ENCODE results near the gene SNU13. TPM values are rescaled to one million over a fixed set of nuclear protein-coding genes. Genes with fewer than 3 reads are reported as not detected.
"Not testable (repeated sequence)": the region's sequence is repeated elsewhere in the genome, so short reads cannot be mapped to it uniquely, and the experiment has no call there.

The SNU13 gene
- 100 to 1,000 TPM; 185 to 200 TPM for total RNA-seq

GRCh38 chr22:41688365-41689211, at the start of gene SNU13:
Gene SNU13 (minus strand): TSS chr22:41688867. CDS start chr22:41688796, 71 bp downstream.
- ATAC-seq (peak; percentile 94), DNase-seq (peak; percentile 96)
- peak within 1 kb of the TSS; percentile 99 for H3K27ac Mint-ChIP-seq
- ChIA-PET POLR2A (interaction anchor here (0.6 to 2.5 kb wide), 22 partner anchors 10 to 926 kb away, joined by 3 to 37 read pairs (median 4); partner anchors contain the start of genes CCDC134, CENPM, MEI1 and NDUFA6), CTCF (interaction anchor here (0.6 to 5.4 kb wide), 7 partner anchors 9 to 252 kb away, joined by 3 to 50 read pairs (median 4); partner anchors contain the start of gene MEI1)
- peaks cover 14% of the 10 kb centered on the region for H3K36me3 Mint-ChIP-seq (ENCODE audit: low read depth)
- H3K4me3 Mint-ChIP-seq: peak within 1 kb of the TSS; percentile 88
- no peaks in the 10 kb centered on the region for H3K9me3 Mint-ChIP-seq (ENCODE audit: insufficient read depth)
- no peaks in the 10 kb centered on the region for H3K27me3 Mint-ChIP-seq (ENCODE audit: low read depth)
- H3K4me1 Mint-ChIP-seq (ENCODE audit: low read depth): peaks cover 34% of the 10 kb centered on the region

- H3K4me3 Mint-ChIP-seq; H3K36me3 Mint-ChIP-seq (ENCODE audit: low read depth); H3K4me1 Mint-ChIP-seq (ENCODE audit: low read depth); POLR2A ChIA-PET; H3K9me3 Mint-ChIP-seq (ENCODE audit: insufficient read depth); DNase-seq; H3K27me3 Mint-ChIP-seq (ENCODE audit: low read depth); ATAC-seq; H3K27ac Mint-ChIP-seq: not testable (repeated sequence)
- CTCF ChIA-PET: interaction anchor here (0.9 to 2.1 kb wide), 2 partner anchors 13 to 36 kb away, joined by 3 to 4 read pairs; no protein-coding TSS in a partner anchor
These were observed 44.6 kb upstream of the SNU13 start for GRCh38 chr22:41733241-41733640.

GRCh38 chr22:41732096-41732772, 43.6 kb upstream of the SNU13 start:
- Mint-ChIP-seq H3K9me3 (ENCODE audit: insufficient read depth) (no peaks in the 10 kb centered on the region), H3K4me1 (ENCODE audit: low read depth) (no peaks in the 10 kb centered on the region), H3K27me3 (ENCODE audit: low read depth) (peaks cover 2% of the 10 kb centered on the region), H3K4me3 (no peak overlapping the region), H3K36me3 (ENCODE audit: low read depth) (no peaks in the 10 kb centered on the region), H3K27ac (no peak overlapping the region)
- ChIA-PET POLR2A (no interaction called here), CTCF (interaction anchor here (0.9 to 2.1 kb wide), 3 partner anchors 14 to 35 kb away, joined by 3 to 5 read pairs (median 4); no protein-coding TSS in a partner anchor)
- DNase-seq: no peak
- ATAC-seq: no peak

GRCh38 chr22:41731609-41732008, 42.9 kb upstream of the SNU13 start:
- no peak for DNase-seq
- ChIA-PET POLR2A (no interaction called here), CTCF (interaction anchor here (0.9 to 2.1 kb wide), 2 partner anchors 15 to 34 kb away, joined by 4 to 5 read pairs; no protein-coding TSS in a partner anchor)
- no peak overlapping the region for H3K27ac Mint-ChIP-seq
- no peak overlapping the region for H3K4me3 Mint-ChIP-seq
- peaks cover 4% of the 10 kb centered on the region for H3K27me3 Mint-ChIP-seq (ENCODE audit: low read depth)
- no peaks in the 10 kb centered on the region for H3K9me3 Mint-ChIP-seq (ENCODE audit: insufficient read depth)
- H3K4me1 Mint-ChIP-seq (ENCODE audit: low read depth): no peaks in the 10 kb centered on the region
- ATAC-seq: no peak
- no peaks in the 10 kb centered on the region for H3K36me3 Mint-ChIP-seq (ENCODE audit: low read depth)

GRCh38 chr22:41725510-41726110, 36.9 kb upstream of the SNU13 start:
- ATAC-seq: no peak
- no peak for DNase-seq

GRCh38 chr22:41722496-41722895, 33.8 kb upstream of the SNU13 start:
- H3K4me3 Mint-ChIP-seq: no peak overlapping the region
- DNase-seq (no peak), ATAC-seq (no peak)
- CTCF ChIA-PET: no interaction called here
- POLR2A ChIA-PET: no interaction called here
- no peaks in the 10 kb centered on the region for H3K9me3 Mint-ChIP-seq (ENCODE audit: insufficient read depth)
- no peaks in the 10 kb centered on the region for H3K36me3 Mint-ChIP-seq (ENCODE audit: low read depth)
- no peak overlapping the region for H3K27ac Mint-ChIP-seq
- H3K4me1 Mint-ChIP-seq (ENCODE audit: low read depth): no peaks in the 10 kb centered on the region
- H3K27me3 Mint-ChIP-seq (ENCODE audit: low read depth): peaks cover 6% of the 10 kb centered on the region

More at GRCh38 chr22:41725510-41726110, 36.9 kb upstream of the SNU13 start:
- ChIA-PET CTCF (interaction anchor here (0.6 to 2.6 kb wide), 4 partner anchors 22 to 215 kb away, joined by 3 to 11 read pairs (median 4); no protein-coding TSS in a partner anchor), POLR2A (no interaction called here)
- Mint-ChIP-seq H3K27me3 (ENCODE audit: low read depth) (peaks cover 4% of the 10 kb centered on the region), H3K9me3 (ENCODE audit: insufficient read depth) (no peaks in the 10 kb centered on the region), H3K36me3 (ENCODE audit: low read depth) (no peaks in the 10 kb centered on the region), H3K4me1 (ENCODE audit: low read depth) (no peaks in the 10 kb centered on the region), H3K4me3 (no peak overlapping the region), H3K27ac (no peak overlapping the region)

- POLR2A ChIA-PET: no interaction called here
- Mint-ChIP-seq H3K4me3 (no peak overlapping the region), H3K9me3 (ENCODE audit: insufficient read depth) (no peaks in the 10 kb centered on the region), H3K36me3 (ENCODE audit: low read depth) (no peaks in the 10 kb centered on the region), H3K4me1 (ENCODE audit: low read depth) (no peaks in the 10 kb centered on the region), H3K27ac (no peak overlapping the region), H3K27me3 (ENCODE audit: low read depth) (peaks cover 8% of the 10 kb centered on the region)
- CTCF ChIA-PET: interaction anchor here (3.7 kb wide), 1 partner anchor 15 kb away, joined by 25 read pairs; no protein-coding TSS in a partner anchor
- DNase-seq: no peak
- ATAC-seq: no peak
These were observed 24.3 kb upstream of the SNU13 start for GRCh38 chr22:41713004-41713403.

- ChIA-PET CTCF (interaction anchor here (0.9 kb wide), 1 partner anchor 43 kb away, joined by 3 read pairs; no protein-coding TSS in a partner anchor), POLR2A (no interaction called here)
These were observed 20.7 kb upstream of the SNU13 start for GRCh38 chr22:41709341-41709740.

GRCh38 chr22:41702763-41703162, 14.1 kb upstream of the SNU13 start:
- ChIA-PET CTCF (interaction anchor here (0.8 to 1.9 kb wide), 2 partner anchors 45 to 238 kb away, joined by 3 to 4 read pairs; no protein-coding TSS in a partner anchor), POLR2A (interaction anchor here (1.0 kb wide), 1 partner anchor 81 kb away, joined by 3 read pairs; the partner anchor contains the start of gene XRCC6)
- Mint-ChIP-seq H3K36me3 (ENCODE audit: low read depth) (peaks cover 3% of the 10 kb centered on the region), H3K9me3 (ENCODE audit: insufficient read depth) (no peaks in the 10 kb centered on the region), H3K27me3 (ENCODE audit: low read depth) (peaks cover 15% of the 10 kb centered on the region), H3K4me3 (no peak overlapping the region), H3K4me1 (ENCODE audit: low read depth) (peaks cover 4% of the 10 kb centered on the region), H3K27ac (no peak overlapping the region)
- ATAC-seq (no peak), DNase-seq (no peak)

More at GRCh38 chr22:41709341-41709740, 20.7 kb upstream of the SNU13 start:
- DNase-seq: no peak
- Mint-ChIP-seq H3K27me3 (ENCODE audit: low read depth) (peaks cover 16% of the 10 kb centered on the region), H3K27ac (no peak overlapping the region), H3K36me3 (ENCODE audit: low read depth) (no peaks in the 10 kb centered on the region), H3K4me1 (ENCODE audit: low read depth) (no peaks in the 10 kb centered on the region), H3K4me3 (no peak overlapping the region), H3K9me3 (ENCODE audit: insufficient read depth) (no peaks in the 10 kb centered on the region)
- ATAC-seq: no peak

- no peak overlapping the region for H3K27ac Mint-ChIP-seq
- ChIA-PET POLR2A (interaction anchor here (3.5 kb wide), 1 partner anchor 11 kb away, joined by 37 read pairs; the partner anchor contains the start of gene SNU13), CTCF (interaction anchor here (1.7 to 5.4 kb wide), 2 partner anchors 33 to 240 kb away, joined by 9 to 77 read pairs; no protein-coding TSS in a partner anchor)
- peaks cover 10% of the 10 kb centered on the region for H3K27me3 Mint-ChIP-seq (ENCODE audit: low read depth)
- H3K4me1 Mint-ChIP-seq (ENCODE audit: low read depth): peaks cover 12% of the 10 kb centered on the region
- ATAC-seq: no peak
- H3K4me3 Mint-ChIP-seq: no peak overlapping the region
- peaks cover 3% of the 10 kb centered on the region for H3K36me3 Mint-ChIP-seq (ENCODE audit: low read depth)
- DNase-seq: no peak
- no peaks in the 10 kb centered on the region for H3K9me3 Mint-ChIP-seq (ENCODE audit: insufficient read depth)
These were observed 11.4 kb upstream of the SNU13 start for GRCh38 chr22:41700108-41700364.

All from activated CD8-positive, alpha-beta T cell treated with anti-CD3 and anti-CD28 coated beads, Interleukin-2, amount 10 ng/mL, durations not matched to agents 7 days and 5 days (primary cell).